C4-2B (cell line): ENCODE data around the gene TNS3.

Experiments used
- ZFX ChIP-seq: fragments of 450-650 bp; IDR thresholded peaks from 2 replicates; pipeline ENCODE4 v1.6.1; 2017
- TF ChIP-seq, protein P1 (sequence below): fragments of 450-650 bp; conservative IDR thresholded peaks from 2 replicates; pipeline ENCODE4 v1.5.1; 2017; ENCODE audit warnings: mild to moderate bottlenecking

DNA sequence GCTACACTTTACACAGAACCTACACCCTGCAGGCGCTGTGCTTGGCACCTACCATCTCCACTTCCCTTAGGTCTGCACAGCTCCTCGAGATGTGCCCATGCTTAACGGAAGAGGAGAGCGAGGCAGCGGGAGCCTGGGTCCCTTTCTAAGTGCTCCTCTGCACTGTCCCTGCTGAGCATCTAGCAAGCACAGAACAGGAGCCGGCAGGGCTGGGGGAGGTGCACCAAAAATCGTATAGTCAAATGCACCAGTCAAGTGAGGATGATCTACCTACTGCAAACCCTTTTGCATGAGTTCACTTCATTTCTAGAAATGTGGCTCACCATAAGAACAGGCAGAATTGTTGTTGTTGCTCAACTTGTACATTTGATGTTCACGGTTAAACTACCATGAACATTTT, 267.7 kb downstream of the TNS3 start:
- TF ChIP-seq, protein P1, sequence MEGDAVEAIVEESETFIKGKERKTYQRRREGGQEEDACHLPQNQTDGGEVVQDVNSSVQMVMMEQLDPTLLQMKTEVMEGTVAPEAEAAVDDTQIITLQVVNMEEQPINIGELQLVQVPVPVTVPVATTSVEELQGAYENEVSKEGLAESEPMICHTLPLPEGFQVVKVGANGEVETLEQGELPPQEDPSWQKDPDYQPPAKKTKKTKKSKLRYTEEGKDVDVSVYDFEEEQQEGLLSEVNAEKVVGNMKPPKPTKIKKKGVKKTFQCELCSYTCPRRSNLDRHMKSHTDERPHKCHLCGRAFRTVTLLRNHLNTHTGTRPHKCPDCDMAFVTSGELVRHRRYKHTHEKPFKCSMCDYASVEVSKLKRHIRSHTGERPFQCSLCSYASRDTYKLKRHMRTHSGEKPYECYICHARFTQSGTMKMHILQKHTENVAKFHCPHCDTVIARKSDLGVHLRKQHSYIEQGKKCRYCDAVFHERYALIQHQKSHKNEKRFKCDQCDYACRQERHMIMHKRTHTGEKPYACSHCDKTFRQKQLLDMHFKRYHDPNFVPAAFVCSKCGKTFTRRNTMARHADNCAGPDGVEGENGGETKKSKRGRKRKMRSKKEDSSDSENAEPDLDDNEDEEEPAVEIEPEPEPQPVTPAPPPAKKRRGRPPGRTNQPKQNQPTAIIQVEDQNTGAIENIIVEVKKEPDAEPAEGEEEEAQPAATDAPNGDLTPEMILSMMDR = no peak
- no peak for TF ChIP-seq ZFX
